CD4-positive, CD25-positive, alpha-beta regulatory T cell (primary cell): ENCODE results near the gene LILRB3. TPM values are rescaled to one million over a fixed set of nuclear protein-coding genes. Genes with fewer than 3 reads are reported as not detected.
"Not testable (repeated sequence)": the region's sequence is repeated elsewhere in the genome, so short reads cannot be mapped to it uniquely, and the experiment has no call there.

Experiments used
- ATAC-seq, 2 donors: fragments of 150-1000 bp; cut with Tn5 transposase; one replicate each; pipeline ENCODE4 v1.10.0; 2021; ENCODE audit warnings: low read depth in 2 of 2, moderate number of reproducible peaks in 2 of 2, moderate library complexity in 1 of 2
- DNase-seq, 3 donors: peaks; one replicate each; pipeline versions ENCODE4 v3.0.0 to v3.0.0-alpha.2; 2012 to 2022; ENCODE audit warnings: mixed read lengths in 1 of 3
- H3K27ac ChIP-seq: one replicate; pipeline ENCODE4 v1.7.0; 2013; ENCODE audit warnings: mild to moderate bottlenecking, low read length; ENCODE audit not compliant: insufficient read depth, poor library complexity, severe bottlenecking
- H3K27me3 ChIP-seq: one replicate; pipeline ENCODE4 v1.7.0; 2013; ENCODE audit warnings: low read length; ENCODE audit not compliant: control insufficient read depth, insufficient read depth
- H3K36me3 ChIP-seq: one replicate; pipeline ENCODE4 v1.7.0; 2013; ENCODE audit warnings: mild to moderate bottlenecking, low read length, moderate library complexity; ENCODE audit not compliant: control insufficient read depth, insufficient read depth
- H3K4me1 ChIP-seq: 2 replicates; pipeline ENCODE4 v1.7.0; 2013; ENCODE audit warnings: mild to moderate bottlenecking, low read length; ENCODE audit not compliant: insufficient read depth, control insufficient read depth, poor library complexity, severe bottlenecking
- H3K4me3 ChIP-seq: one replicate; pipeline ENCODE4 v1.7.0; 2013; ENCODE audit warnings: low read depth, mild to moderate bottlenecking, low read length, moderate library complexity
- H3K9me3 ChIP-seq, 2 experiments: 1 replicate in 1 of 2; 2 replicates in 1 of 2; pipeline ENCODE4 v1.7.0; 2013; ENCODE audit warnings: low read length in 2 of 2, mild to moderate bottlenecking in 1 of 2, moderate library complexity in 1 of 2; ENCODE audit not compliant: control insufficient read depth in 2 of 2
- H3K27ac Mint-ChIP-seq, 3 donors: one replicate each; pipeline ENCODE4 v1.8.0; 2020 to 2022; ENCODE audit warnings: mild to moderate bottlenecking in 3 of 3, mixed read lengths in 3 of 3, moderate library complexity in 2 of 3
- H3K27me3 Mint-ChIP-seq: one replicate; pipeline ENCODE4 v1.8.0; 2022; ENCODE audit warnings: mild to moderate bottlenecking, mixed read lengths
- H3K36me3 Mint-ChIP-seq: one replicate; pipeline ENCODE4 v1.8.0; 2020; ENCODE audit warnings: mixed read lengths
- H3K4me1 Mint-ChIP-seq, 4 donors: one replicate each; pipeline ENCODE4 v1.8.0; 2020 to 2022; ENCODE audit warnings: mixed read lengths in 4 of 4, mild to moderate bottlenecking in 1 of 4
- H3K4me3 Mint-ChIP-seq, 4 donors: one replicate each; pipeline ENCODE4 v1.8.0; 2020 to 2022; ENCODE audit warnings: mild to moderate bottlenecking in 4 of 4, mixed read lengths in 4 of 4, moderate library complexity in 3 of 4
- H3K9me3 Mint-ChIP-seq, 7 donors: one replicate each; pipeline ENCODE4 v1.8.0; 2020 to 2022; ENCODE audit warnings: mixed read lengths in 7 of 7, mild to moderate bottlenecking in 3 of 7, moderate library complexity in 2 of 7
- polyA plus RNA-seq, 4 donors: library from polyadenylated mRNA; unstranded; fragments of 300-500 nt; fragmentation: Illumina TruSeq; gene quantifications; one replicate each; pipeline ENCODE4 v1.2.3, GENCODE V29; 2021
- total RNA-seq: library from RNA; stranded (reverse); gene quantifications from one replicate; pipeline ENCODE4 v1.2.3, GENCODE V29; 2022

The LILRB3 gene
- total and polyA plus RNA-seq, 5 donors from 2014 or later: 0.07 to 4.1 (median 0.41) TPM; not detected in 1

DNA sequence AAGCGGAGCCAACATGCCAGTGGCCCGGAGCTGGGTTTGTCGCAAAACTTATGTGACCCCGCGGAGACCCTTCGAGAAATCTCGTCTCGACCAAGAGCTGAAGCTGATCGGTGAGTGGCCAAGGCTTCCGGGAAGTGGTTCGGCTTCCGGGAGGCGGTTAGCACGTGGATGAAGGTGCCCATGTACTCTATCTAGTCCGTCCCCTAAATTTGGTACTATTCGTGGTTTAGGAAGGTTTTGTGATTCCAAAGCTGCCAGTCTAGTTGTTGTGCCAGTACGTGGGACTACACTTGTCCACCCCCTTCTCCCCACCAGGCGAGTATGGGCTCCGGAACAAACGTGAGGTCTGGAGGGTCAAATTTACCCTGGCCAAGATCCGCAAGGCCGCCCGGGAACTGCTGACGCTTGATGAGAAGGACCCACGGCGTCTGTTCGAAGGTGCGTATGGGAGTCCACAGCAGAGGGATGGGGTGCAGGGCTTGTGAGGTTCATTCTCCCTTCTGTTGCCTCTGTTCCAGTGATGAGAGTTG is 21.6 kb downstream of the LILRB3 start:
- H3K36me3 ChIP-seq: peaks cover 42% of the 10 kb centered on the region
- no peaks in the 10 kb centered on the region for H3K27me3 Mint-ChIP-seq
- ATAC-seq: peak in 1 of 2 donors; percentile 15

DNA sequence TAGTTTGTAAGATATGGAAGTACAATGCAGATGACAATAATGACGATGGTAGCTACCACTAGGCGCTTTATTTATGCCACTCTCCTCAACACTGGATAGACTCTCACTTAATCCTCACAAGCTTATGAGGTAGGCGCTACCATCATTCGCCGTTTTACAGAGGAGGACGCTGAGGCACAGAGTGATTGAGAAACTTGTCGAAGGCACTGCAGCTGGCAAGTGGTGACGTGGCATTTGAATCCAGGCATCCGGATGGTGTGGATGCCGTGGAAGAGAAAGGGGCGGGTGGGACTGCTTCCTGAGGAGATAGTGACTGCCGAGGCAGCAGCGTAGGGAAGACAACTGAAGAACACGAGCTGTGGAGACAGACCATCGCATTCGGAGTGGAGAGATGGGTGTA is 23.4 kb downstream of the LILRB3 start:
- Mint-ChIP-seq H3K27me3 (no peaks in the 10 kb centered on the region), H3K36me3 (peaks cover 26% of the 10 kb centered on the region), H3K4me1 (peaks cover 7 to 43% (median 28%) of the 10 kb centered on the region in 4 donors), H3K27ac (peak overlapping the region in 2 of 3 donors; percentile 76 to 86), H3K9me3 (no peaks in the 10 kb centered on the region), H3K4me3 (peak overlapping the region; percentile 64 to 96 (median 80))
- no peak for DNase-seq
- no peak for ATAC-seq
- H3K27ac ChIP-seq: no peak overlapping the region
- H3K27me3 ChIP-seq: no peaks in the 10 kb centered on the region
- peaks cover 39% of the 10 kb centered on the region for H3K4me1 ChIP-seq
- H3K36me3 ChIP-seq: peaks cover 25% of the 10 kb centered on the region
- H3K9me3 ChIP-seq: no peaks in the 10 kb centered on the region
- H3K4me3 ChIP-seq: no peak overlapping the region

More for the DNA sequence above, 21.6 kb downstream of the LILRB3 start:
- Histone ChIP-seq H3K4me1 (peaks cover 55% of the 10 kb centered on the region), H3K27ac (peak overlapping the region; percentile 96), H3K27me3 (no peaks in the 10 kb centered on the region), H3K4me3 (peak overlapping the region; percentile 92), H3K9me3 (no peaks in the 10 kb centered on the region)
- Mint-ChIP-seq H3K4me1 (peaks cover 7 to 61% (median 39%) of the 10 kb centered on the region in 4 donors), H3K27ac (peak overlapping the region; percentile 99 to 100 (median 100)), H3K9me3 (no peaks in the 10 kb centered on the region), H3K4me3 (peak overlapping the region; percentile 93 to 100 (median 98)), H3K36me3 (peaks cover 25% of the 10 kb centered on the region)
- DNase-seq: no peak

DNA sequence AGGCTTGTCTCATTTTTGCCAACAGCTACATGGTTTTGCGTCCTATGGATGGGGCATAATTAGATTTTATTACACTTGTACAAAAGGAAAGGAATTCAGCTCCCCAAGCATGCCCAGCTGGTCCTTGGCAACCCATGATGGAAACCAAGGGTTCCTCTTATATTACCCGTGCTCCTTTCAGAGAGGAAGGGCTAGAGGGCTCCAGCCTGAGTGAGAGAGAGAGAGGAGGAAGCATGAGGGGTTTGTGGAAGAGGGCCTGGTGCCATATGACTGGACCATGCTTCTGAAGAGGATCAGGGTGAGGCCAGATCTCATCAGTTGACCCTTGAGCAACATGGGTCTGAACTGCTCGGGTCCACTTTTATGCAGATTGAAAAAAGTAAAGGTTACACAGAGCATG is 25.7 kb downstream of the LILRB3 start:
- peaks cover 7 to 35% (median 21%) of the 10 kb centered on the region in 4 donors for H3K4me1 Mint-ChIP-seq
- Histone ChIP-seq H3K4me3 (no peak overlapping the region), H3K36me3 (peaks cover 10% of the 10 kb centered on the region), H3K27ac (no peak overlapping the region), H3K4me1 (peaks cover 18% of the 10 kb centered on the region), H3K27me3 (no peaks in the 10 kb centered on the region), H3K9me3 (no peaks in the 10 kb centered on the region)
- peak overlapping the region in 2 of 4 donors; percentile 27 to 60 for H3K4me3 Mint-ChIP-seq
- H3K36me3 Mint-ChIP-seq: peaks cover 14% of the 10 kb centered on the region
- no peaks in the 10 kb centered on the region for H3K27me3 Mint-ChIP-seq
- H3K27ac Mint-ChIP-seq: no peak overlapping the region
- H3K9me3 Mint-ChIP-seq: no peaks in the 10 kb centered on the region
- no peak for ATAC-seq
- DNase-seq: no peak

DNA sequence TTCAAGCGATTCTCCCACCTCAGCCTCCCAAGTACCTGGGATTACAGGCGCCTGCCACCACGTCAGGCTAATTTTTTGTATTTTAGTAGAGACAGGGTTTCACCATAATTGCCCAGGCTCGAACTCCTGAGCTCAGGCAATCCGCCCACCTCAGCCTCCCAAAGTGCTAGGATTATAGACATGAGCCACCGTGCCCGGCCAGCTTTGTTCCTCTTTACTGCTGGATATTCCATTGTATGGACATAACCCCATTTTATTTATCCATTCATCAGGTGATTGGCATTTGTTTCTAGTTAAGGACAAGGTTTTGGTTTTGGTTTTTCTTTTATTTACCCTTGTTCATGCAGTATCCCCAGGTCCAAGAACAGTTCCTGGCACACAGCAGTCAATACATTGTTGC is 26.3 kb downstream of the LILRB3 start:
- peaks cover 18% of the 10 kb centered on the region for H3K4me1 ChIP-seq
- no peaks in the 10 kb centered on the region for H3K27me3 ChIP-seq
- no peaks in the 10 kb centered on the region for H3K27me3 Mint-ChIP-seq
- peak overlapping the region in 2 of 4 donors; percentile 32 to 60 for H3K4me3 Mint-ChIP-seq
- ATAC-seq (no peak), DNase-seq (no peak)
- no peak overlapping the region for H3K27ac Mint-ChIP-seq
- H3K36me3 ChIP-seq: peaks cover 7% of the 10 kb centered on the region
- H3K9me3 Mint-ChIP-seq: no peaks in the 10 kb centered on the region
- no peak overlapping the region for H3K4me3 ChIP-seq
- H3K4me1 Mint-ChIP-seq: peaks cover 7 to 35% (median 20%) of the 10 kb centered on the region in 4 donors
- H3K36me3 Mint-ChIP-seq: peaks cover 12% of the 10 kb centered on the region
- no peak overlapping the region for H3K27ac ChIP-seq
- H3K9me3 ChIP-seq: no peaks in the 10 kb centered on the region

DNA sequence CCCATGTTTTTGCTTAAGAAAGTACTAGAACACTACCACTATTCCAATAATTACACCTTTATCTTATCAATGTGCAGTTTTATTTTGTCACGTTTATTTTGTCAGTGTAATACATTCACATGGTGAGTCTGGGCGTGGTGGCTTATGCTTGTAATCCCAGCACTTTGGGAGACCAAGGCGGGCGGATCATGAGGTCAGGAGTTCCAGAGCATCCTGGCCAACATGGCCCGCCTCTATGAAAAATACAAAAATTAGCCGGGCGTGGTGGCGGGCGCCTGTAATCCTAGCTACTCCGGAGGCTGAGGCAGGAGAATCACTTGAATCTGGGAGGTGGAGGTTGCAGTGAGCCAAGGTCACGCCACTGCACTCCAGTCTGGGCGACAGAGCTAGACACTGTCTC is 28.3 kb downstream of the LILRB3 start:
- H3K4me1 ChIP-seq: peaks cover 12% of the 10 kb centered on the region
- H3K9me3 Mint-ChIP-seq, H3K27me3 Mint-ChIP-seq, H3K27ac Mint-ChIP-seq, ATAC-seq, H3K9me3 ChIP-seq, H3K27ac ChIP-seq, H3K27me3 ChIP-seq, H3K36me3 Mint-ChIP-seq, DNase-seq, H3K36me3 ChIP-seq, H3K4me3 ChIP-seq: not testable (repeated sequence)
- Mint-ChIP-seq H3K4me3 (peak overlapping the region in 1 of 4 donors; percentile 36), H3K4me1 (peaks cover 0 to 30% (median 18%) of the 10 kb centered on the region in 4 donors)

DNA sequence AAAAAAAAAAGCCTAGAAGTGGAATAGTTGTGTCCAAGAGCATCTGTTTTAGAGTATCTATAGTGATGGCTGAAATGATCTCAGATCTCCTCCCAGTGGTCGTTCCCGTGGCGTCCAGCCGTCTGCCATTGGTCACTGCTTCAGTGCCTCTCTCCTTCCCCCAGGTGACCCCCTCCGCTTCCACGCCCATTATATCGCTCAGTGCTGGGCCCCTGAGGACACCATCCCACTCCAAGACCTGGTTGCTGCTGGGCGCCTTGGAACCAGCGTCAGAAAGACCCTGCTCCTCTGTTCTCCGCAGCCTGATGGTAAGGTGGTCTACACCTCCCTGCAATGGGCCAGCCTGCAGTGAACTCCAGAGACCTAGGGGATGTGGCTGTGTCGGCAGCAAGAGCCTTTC is 29.8 kb downstream of the LILRB3 start:
- Histone ChIP-seq H3K4me1 (peaks cover 23% of the 10 kb centered on the region), H3K4me3 (no peak overlapping the region), H3K27me3 (no peaks in the 10 kb centered on the region), H3K9me3 (no peaks in the 10 kb centered on the region), H3K27ac (no peak overlapping the region), H3K36me3 (peaks cover 7% of the 10 kb centered on the region)
- H3K27me3 Mint-ChIP-seq: no peaks in the 10 kb centered on the region
- DNase-seq: no peak
- H3K27ac Mint-ChIP-seq: peak overlapping the region in 2 of 3 donors; percentile 47 to 51
- H3K36me3 Mint-ChIP-seq: peaks cover 7% of the 10 kb centered on the region
- H3K4me1 Mint-ChIP-seq: peaks cover 0 to 37% (median 18%) of the 10 kb centered on the region in 4 donors
- H3K4me3 Mint-ChIP-seq: peak overlapping the region; percentile 92 to 97 (median 96)
- H3K9me3 Mint-ChIP-seq: no peaks in the 10 kb centered on the region
- no peak for ATAC-seq

DNA sequence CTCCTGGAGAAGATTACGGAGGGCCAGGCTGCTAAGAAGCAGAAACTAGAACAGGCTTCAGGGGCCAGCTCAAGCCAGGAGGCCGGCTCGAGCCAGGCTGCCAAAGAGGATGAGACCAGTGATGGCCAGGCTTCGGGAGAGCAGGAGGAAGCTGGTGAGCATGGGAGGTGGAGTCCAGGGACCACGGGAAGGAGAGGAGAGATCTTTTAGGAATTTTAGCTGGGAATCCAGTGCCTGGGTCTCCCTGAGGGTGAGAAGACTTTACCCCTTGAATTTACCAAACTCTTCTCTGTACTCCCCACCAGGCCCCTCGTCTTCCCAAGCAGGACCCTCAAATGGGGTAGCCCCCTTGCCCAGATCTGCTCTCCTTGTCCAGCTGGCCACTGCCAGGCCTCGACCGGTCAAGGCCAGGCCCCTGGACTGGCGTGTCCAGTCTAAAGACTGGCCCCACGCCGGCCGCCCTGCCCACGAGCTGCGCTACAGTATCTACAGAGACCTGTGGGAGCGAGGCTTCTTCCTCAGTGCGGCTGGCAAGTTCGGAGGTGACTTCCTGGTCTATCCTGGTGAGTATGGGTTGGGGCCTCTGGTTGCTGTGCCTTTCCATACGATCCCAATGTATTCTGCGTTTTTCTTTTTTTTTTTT is 30.9 kb downstream of the LILRB3 start:
- H3K4me3 Mint-ChIP-seq: peak overlapping the region; percentile 92 to 97 (median 96)
- H3K27me3 Mint-ChIP-seq: no peaks in the 10 kb centered on the region
- Histone ChIP-seq H3K4me1 (peaks cover 26% of the 10 kb centered on the region), H3K27me3 (no peaks in the 10 kb centered on the region), H3K36me3 (peaks cover 7% of the 10 kb centered on the region), H3K27ac (peak overlapping the region; percentile 100), H3K4me3 (peak overlapping the region; percentile 58), H3K9me3 (no peaks in the 10 kb centered on the region)
- H3K27ac Mint-ChIP-seq: peak overlapping the region; percentile 84 to 93 (median 86)
- peaks cover 7% of the 10 kb centered on the region for H3K36me3 Mint-ChIP-seq
- H3K4me1 Mint-ChIP-seq: peaks cover 0 to 48% (median 26%) of the 10 kb centered on the region in 4 donors
- no peak for DNase-seq
- H3K9me3 Mint-ChIP-seq: no peaks in the 10 kb centered on the region
- ATAC-seq: no peak
